A673 (cell line): ENCODE results near the gene ARRB1. TPM values are rescaled to one million over a fixed set of nuclear protein-coding genes. Genes with fewer than 3 reads are reported as not detected.

Source experiments
- BruUV-seq: library from RNA; stranded (reverse); fragments of 400-500 nt; replicated peaks from 2 replicates; lab custom pipeline; 2021; lab: Mats Ljungman, UMichigan
- CTCF ChIA-PET: fragments of 300-600 bp; sonication (Branson Sonifier 250); formaldehyde crosslinking; loops from one replicate; lab custom pipeline; 2022; ENCODE audit warnings: antibody characterized with exemption; lab: Charles Lee
- POLR2A ChIA-PET: fragments of 300-600 bp; sonication (Branson Sonifier 250); formaldehyde crosslinking; loops from one replicate; lab custom pipeline; 2022; ENCODE audit warnings: antibody characterized with exemption; ENCODE audit not compliant: low non-redundant PET; lab: Charles Lee
- DNase-seq: peaks from one replicate; pipeline ENCODE4 v3.0.0-alpha.2; 2015; ENCODE audit warnings: low spot score
- H3K27ac ChIP-seq: fragments of 200-600 bp; sonication (generic); 2 replicates; pipeline ENCODE4 v1.5.1; 2016; ENCODE audit warnings: mixed run types, low read depth, mild to moderate bottlenecking, mixed read lengths, antibody characterized with exemption, low read length; ENCODE audit not compliant: poor library complexity, severe bottlenecking
- H3K27me3 ChIP-seq: fragments of 200-600 bp; sonication (generic); replicated peaks from 2 replicates; pipeline ENCODE4 v1.6.1; 2017; ENCODE audit warnings: mixed run types, low read depth, mild to moderate bottlenecking, mixed read lengths, antibody characterized with exemption, low read length; ENCODE audit not compliant: insufficient read depth, poor library complexity
- H3K36me3 ChIP-seq: fragments of 200-600 bp; sonication (generic); 2 replicates; pipeline ENCODE4 v1.6.1; 2016; ENCODE audit warnings: mixed run types, mild to moderate bottlenecking, mixed read lengths, antibody characterized with exemption, low read length; ENCODE audit not compliant: insufficient read depth, poor library complexity, severe bottlenecking
- H3K4me1 ChIP-seq: fragments of 200-600 bp; sonication (generic); 2 replicates; pipeline ENCODE4 v1.6.1; 2017; ENCODE audit warnings: mixed run types, mild to moderate bottlenecking, mixed read lengths, antibody characterized with exemption, low read length; ENCODE audit not compliant: insufficient read depth, poor library complexity, severe bottlenecking
- H3K4me3 ChIP-seq: fragments of 200-600 bp; sonication (generic); 2 replicates; pipeline ENCODE4 v1.5.1; 2016; ENCODE audit warnings: low read depth, mixed run types, mild to moderate bottlenecking, mixed read lengths, low read length; ENCODE audit not compliant: poor library complexity, severe bottlenecking
- H3K9me3 ChIP-seq: fragments of 200-600 bp; sonication (generic); 2 replicates; pipeline ENCODE4 v1.6.1; 2016; ENCODE audit warnings: mixed run types, low read depth, mild to moderate bottlenecking, mixed read lengths, antibody characterized with exemption, low read length; ENCODE audit not compliant: poor library complexity, severe bottlenecking
- EZH2 ChIP-seq: fragments of 200-600 bp; sonication (generic); IDR thresholded peaks from 2 replicates; pipeline ENCODE4 v1.6.1; 2017; ENCODE audit warnings: borderline replicate concordance, low read depth, mild to moderate bottlenecking, mixed read lengths, antibody characterized with exemption, low read length; ENCODE audit not compliant: poor library complexity, severe bottlenecking
- intact Hi-C: fragments of 100-400 bp; cut with micrococcal nuclease; formaldehyde crosslinking; loops from one replicate; pipeline ENCODE4 v1.10.0; 2022; ENCODE audit not compliant: unreplicated experiment
- total RNA-seq: library from RNA; stranded (reverse); gene quantifications from 2 replicates; pipeline ENCODE4 v1.2.3, GENCODE V29; 2021
- TF ChIP-seq, protein P1 (sequence below): fragments of 300-800, 200-600 bp; sonication (generic); conservative IDR thresholded peaks from 2 replicates; pipeline ENCODE4 v1.5.1; 2017; ENCODE audit warnings: low read depth, mild to moderate bottlenecking, antibody characterized with exemption, low read length, moderate library complexity, mixed read lengths

ARRB1 gene
- total RNA-seq, 1 experiment from 2014 or later: 37.8 TPM

DNA sequence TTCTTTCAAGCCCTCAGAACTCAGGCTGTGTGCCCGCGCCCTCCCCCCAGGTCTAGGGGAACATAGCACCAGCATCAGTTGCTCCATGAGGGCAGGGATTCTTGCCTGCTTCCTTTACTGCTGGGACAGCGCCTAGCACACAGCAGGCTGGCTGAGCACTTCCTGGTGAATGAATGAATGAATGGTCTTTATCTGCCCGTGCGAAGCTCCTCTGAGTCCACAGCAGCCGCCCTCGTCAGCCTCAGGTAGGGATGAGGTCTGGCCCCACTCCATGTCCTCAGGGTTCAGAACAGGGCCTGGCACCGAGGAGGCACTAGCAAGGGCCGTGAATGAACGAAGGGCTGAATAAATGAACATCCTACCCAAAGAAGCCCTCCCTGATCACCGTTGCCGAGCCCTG lies 27.3 kb downstream of the ARRB1 start:
- no TSS peak for BruUV-seq
- no peaks in the 10 kb centered on the region for H3K27me3 ChIP-seq
- H3K4me3 ChIP-seq: no peak overlapping the region
- ChIA-PET CTCF (no interaction called here), POLR2A (no interaction called here)
- no peak overlapping the region for H3K27ac ChIP-seq
- TF ChIP-seq, protein P1, sequence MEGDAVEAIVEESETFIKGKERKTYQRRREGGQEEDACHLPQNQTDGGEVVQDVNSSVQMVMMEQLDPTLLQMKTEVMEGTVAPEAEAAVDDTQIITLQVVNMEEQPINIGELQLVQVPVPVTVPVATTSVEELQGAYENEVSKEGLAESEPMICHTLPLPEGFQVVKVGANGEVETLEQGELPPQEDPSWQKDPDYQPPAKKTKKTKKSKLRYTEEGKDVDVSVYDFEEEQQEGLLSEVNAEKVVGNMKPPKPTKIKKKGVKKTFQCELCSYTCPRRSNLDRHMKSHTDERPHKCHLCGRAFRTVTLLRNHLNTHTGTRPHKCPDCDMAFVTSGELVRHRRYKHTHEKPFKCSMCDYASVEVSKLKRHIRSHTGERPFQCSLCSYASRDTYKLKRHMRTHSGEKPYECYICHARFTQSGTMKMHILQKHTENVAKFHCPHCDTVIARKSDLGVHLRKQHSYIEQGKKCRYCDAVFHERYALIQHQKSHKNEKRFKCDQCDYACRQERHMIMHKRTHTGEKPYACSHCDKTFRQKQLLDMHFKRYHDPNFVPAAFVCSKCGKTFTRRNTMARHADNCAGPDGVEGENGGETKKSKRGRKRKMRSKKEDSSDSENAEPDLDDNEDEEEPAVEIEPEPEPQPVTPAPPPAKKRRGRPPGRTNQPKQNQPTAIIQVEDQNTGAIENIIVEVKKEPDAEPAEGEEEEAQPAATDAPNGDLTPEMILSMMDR: no peak
- no peak for TF ChIP-seq EZH2
- no peaks in the 10 kb centered on the region for H3K9me3 ChIP-seq
- no peak for DNase-seq
- peaks cover 33% of the 10 kb centered on the region for H3K4me1 ChIP-seq
- intact Hi-C loops: no loop called here
- H3K36me3 ChIP-seq: no peaks in the 10 kb centered on the region

GRCh38 chr11:75323609-75324008 lies 27.9 kb downstream of the ARRB1 start:
- TF ChIP-seq EZH2: no peak
- TF ChIP-seq, protein P1: no peak
- H3K27ac ChIP-seq: no peak overlapping the region
- no peak for DNase-seq
- H3K4me3 ChIP-seq: no peak overlapping the region
- ChIA-PET CTCF (interaction anchor here (0.6 kb wide), 1 partner anchor 66 kb away, joined by 5 read pairs; no protein-coding TSS in a partner anchor), POLR2A (no interaction called here)
- no peaks in the 10 kb centered on the region for H3K36me3 ChIP-seq
- H3K4me1 ChIP-seq: peaks cover 30% of the 10 kb centered on the region
- intact Hi-C loops: no loop called here
- no peaks in the 10 kb centered on the region for H3K27me3 ChIP-seq
- no peaks in the 10 kb centered on the region for H3K9me3 ChIP-seq
- no TSS peak for BruUV-seq

GRCh38 chr11:75320643-75321042 lies 30.8 kb downstream of the ARRB1 start:
- CTCF ChIA-PET: no interaction called here
- peaks cover 19% of the 10 kb centered on the region for H3K4me1 ChIP-seq

More at GRCh38 chr11:75320643-75321042, 30.8 kb downstream of the ARRB1 start:
- no peaks in the 10 kb centered on the region for H3K9me3 ChIP-seq
- intact Hi-C loops: no loop called here
- no peaks in the 10 kb centered on the region for H3K36me3 ChIP-seq
- H3K4me3 ChIP-seq: no peak overlapping the region
- no TSS peak for BruUV-seq
- no peaks in the 10 kb centered on the region for H3K27me3 ChIP-seq
- no peak for DNase-seq
- H3K27ac ChIP-seq: no peak overlapping the region
- POLR2A ChIA-PET: no interaction called here
- TF ChIP-seq, protein P1: no peak
- no peak for TF ChIP-seq EZH2
